ENCODE measurements around the gene CPPED1.

CPPED1 gene

DNA sequence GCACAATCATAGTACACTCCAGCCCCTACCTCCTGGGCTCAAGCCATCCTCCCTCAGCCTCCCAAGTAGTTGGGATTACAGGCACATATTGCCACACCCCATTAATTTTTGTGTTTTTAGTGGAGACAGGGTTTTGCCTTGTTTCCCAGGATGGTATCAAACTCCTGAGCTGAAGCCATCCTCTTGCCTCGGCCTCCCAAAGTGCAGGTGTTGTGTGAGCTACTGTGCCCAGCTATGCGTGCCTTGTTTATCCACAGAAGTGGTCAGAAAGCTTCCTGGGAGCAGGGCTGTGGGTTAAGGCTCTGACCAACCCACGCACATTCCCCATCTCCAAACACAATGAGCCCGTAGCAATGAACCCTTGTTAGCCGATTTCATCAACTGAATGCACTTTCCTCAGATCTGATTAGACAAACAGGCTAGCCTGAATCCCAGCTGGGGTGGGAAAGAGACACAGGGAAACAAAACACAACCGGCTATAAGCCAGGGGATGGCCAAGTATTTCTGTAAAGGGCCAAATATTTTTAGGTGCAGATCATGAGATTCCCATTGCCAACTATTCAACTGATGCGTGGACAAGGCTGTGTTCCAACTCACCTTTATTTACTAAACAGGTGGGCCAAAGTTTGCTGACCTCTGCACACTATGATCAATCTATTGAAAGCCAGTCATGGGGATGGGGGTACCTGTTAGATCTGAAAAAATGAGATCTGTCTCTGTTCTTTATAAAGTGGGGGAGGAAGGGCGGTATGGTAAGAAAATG, 193.6 kb downstream of the CPPED1 start:
- ATAC-seq (ENCODE audit: low read depth) (no peak), DNase-seq (ENCODE audit: low spot score) (no peak)
- H3K36me3 ChIP-seq (ENCODE audit: low read depth), result no peaks in the 10 kb centered on the region
- no peak overlapping the region for H3K27ac ChIP-seq (ENCODE audit: poor library complexity, severe bottlenecking)
- TF ChIP-seq, protein P1, sequence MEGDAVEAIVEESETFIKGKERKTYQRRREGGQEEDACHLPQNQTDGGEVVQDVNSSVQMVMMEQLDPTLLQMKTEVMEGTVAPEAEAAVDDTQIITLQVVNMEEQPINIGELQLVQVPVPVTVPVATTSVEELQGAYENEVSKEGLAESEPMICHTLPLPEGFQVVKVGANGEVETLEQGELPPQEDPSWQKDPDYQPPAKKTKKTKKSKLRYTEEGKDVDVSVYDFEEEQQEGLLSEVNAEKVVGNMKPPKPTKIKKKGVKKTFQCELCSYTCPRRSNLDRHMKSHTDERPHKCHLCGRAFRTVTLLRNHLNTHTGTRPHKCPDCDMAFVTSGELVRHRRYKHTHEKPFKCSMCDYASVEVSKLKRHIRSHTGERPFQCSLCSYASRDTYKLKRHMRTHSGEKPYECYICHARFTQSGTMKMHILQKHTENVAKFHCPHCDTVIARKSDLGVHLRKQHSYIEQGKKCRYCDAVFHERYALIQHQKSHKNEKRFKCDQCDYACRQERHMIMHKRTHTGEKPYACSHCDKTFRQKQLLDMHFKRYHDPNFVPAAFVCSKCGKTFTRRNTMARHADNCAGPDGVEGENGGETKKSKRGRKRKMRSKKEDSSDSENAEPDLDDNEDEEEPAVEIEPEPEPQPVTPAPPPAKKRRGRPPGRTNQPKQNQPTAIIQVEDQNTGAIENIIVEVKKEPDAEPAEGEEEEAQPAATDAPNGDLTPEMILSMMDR (IDR thresholded peaks at IDR 0.05; ENCODE audit: poor library complexity, severe bottlenecking), result no peak
- no peaks in the 10 kb centered on the region for H3K27me3 ChIP-seq (ENCODE audit: insufficient read depth, poor library complexity, severe bottlenecking)
- H3K9me3 ChIP-seq (ENCODE audit: severe bottlenecking), result no peaks in the 10 kb centered on the region
- no peak overlapping the region for H3K4me3 ChIP-seq (ENCODE audit: severe bottlenecking)
- peaks cover 11% of the 10 kb centered on the region for H3K4me1 ChIP-seq (ENCODE audit: insufficient read depth, poor library complexity, severe bottlenecking)

All from RWPE2 (cell line).